ENCODE results near the gene FOXJ2. TPM values are rescaled to one million over a fixed set of nuclear protein-coding genes. Genes with fewer than 3 reads are reported as not detected.

FOXJ2 gene
- total and polyA plus RNA-seq, 10 of the 15 experiments (the other 5 are each of a cell fraction or from before 2014, with no cell fraction given), result 1.4 to 9.3 (median 4.8) TPM

GRCh38 chr12:8040791-8041190 is 8.3 kb downstream of the FOXJ2 start:
- peaks cover 7% of the 10 kb centered on the region for H3K4me1 ChIP-seq (ENCODE audit: control insufficient read depth, insufficient read depth, low read length)
- intact Hi-C loops (cut with micrococcal nuclease; ENCODE audit: unreplicated experiment), result no loop called here
- H3K4me3 ChIP-seq, result no peak overlapping the region
- in situ Hi-C loops (cut with MboI), result no loop called here
- H2AFZ ChIP-seq (ENCODE audit: control insufficient read depth, low read depth, low read length), result no peak overlapping the region
- no peak for FAIRE-seq
- RAD21 ChIA-PET (ENCODE audit: unreplicated experiment), result interaction anchor here (1.4 kb wide), 1 partner anchor 37 kb away, joined by 8 read pairs; no protein-coding TSS in a partner anchor
- no TSS peak for BruUV-seq (replicated peaks)
- DNase-seq (ENCODE audit: low read depth, low spot score), result no peak
- H3K27ac ChIP-seq (ENCODE audit: control insufficient read depth, insufficient read depth), result no peak overlapping the region
- CTCF ChIA-PET, result interaction anchor here (0.7 to 1.8 kb wide), 4 partner anchors 13 to 57 kb away, joined by 3 to 8 read pairs (median 4); no protein-coding TSS in a partner anchor
- TF ChIP-seq EED (IDR thresholded peaks at IDR 0.05; ENCODE audit: low read depth) (no peak), RAD51 (IDR thresholded peaks at IDR 0.05) (no peak)
- 100% methylated on average over 1 of the region's 1 CpG for WGBS (ENCODE audit: insufficient coverage, insufficient replicate concordance, low lambda C conversion rate, missing lambda C conversion rate)
- POLR2A ChIA-PET, result interaction anchor here (0.6 to 0.7 kb wide), 2 partner anchors 39 to 71 kb away, joined by 3 to 4 read pairs; no protein-coding TSS in a partner anchor
- peaks cover 8 to 12% of the 10 kb centered on the region in 2 experiments for H3K36me3 ChIP-seq (ENCODE audit: control insufficient read depth in 2 of 2, insufficient read depth in 2 of 2, low read length in 1 of 2)
- SMC1A ChIA-PET (ENCODE audit: uncharacterized antibody, unreplicated experiment), result interaction anchor here (1.0 kb wide), 2 partner anchors 9 to 38 kb away, joined by 3 to 4 read pairs; partner anchors contain the start of gene FOXJ2
- H3K79me2 ChIP-seq (ENCODE audit: control insufficient read depth, insufficient read depth, low read length), result no peaks in the 10 kb centered on the region; the same call in none of the 2 replicates
- no peaks in the 10 kb centered on the region for H3K9me3 ChIP-seq (replicated peaks; ENCODE audit: control insufficient read depth, insufficient read depth, low read length)
- H3K9ac ChIP-seq (ENCODE audit: control insufficient read depth, insufficient read depth, low read length), result no peak overlapping the region
- ATAC-seq, result no peak
- H4K20me1 ChIP-seq (ENCODE audit: control insufficient read depth, insufficient read depth), result no peaks in the 10 kb centered on the region
- H3K27me3 ChIP-seq (replicated peaks in 1 of 2; ENCODE audit: control insufficient read depth in 2 of 2, insufficient read depth in 2 of 2, low read length in 1 of 2), result no peaks in the 10 kb centered on the region
- no peak overlapping the region for H3K4me2 ChIP-seq (ENCODE audit: control insufficient read depth, insufficient read depth)

DNA sequence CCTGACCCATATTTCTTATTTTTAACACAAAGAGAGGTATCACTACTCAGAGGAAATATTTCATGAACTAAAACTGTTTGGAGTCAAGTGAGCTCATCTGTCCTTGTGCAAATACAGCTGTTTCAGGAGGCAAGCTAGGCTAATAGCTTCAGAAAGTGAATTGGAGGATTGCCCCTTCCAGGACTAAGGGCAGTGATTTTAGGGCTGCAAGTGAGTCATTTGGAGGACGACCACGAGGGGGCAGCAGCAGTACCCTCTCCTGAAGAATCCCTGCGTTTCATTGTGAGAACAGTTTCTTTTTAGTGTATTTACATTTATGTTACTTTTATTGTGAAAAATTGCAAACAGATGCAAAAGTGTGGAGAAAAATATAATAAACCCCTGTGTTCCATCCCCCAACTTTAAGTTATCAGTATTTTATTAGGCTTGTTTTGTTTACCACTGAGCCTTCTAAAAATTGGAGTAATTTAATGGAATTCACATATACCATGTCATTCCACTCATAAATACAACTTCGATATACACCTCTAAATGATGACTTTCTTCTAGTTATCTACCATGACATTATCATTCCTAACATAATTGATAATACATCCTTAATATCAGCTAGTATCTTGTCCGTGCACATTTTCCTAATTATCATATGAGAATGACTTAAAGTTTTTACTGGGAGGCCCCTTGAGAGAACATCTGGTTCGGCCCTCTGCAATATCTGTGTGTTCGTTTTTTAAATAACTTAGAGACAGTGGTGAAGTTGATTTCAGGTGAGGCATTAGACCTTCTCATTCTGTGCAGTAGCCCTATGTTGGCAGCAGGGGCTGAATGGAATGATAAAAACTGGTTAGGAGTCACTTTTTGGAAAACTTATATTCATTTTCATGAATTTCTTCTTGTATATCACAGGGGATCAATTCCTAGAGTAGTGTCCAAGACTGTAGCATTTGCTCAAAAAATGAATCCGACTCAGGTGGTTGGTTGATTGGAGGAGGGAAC is 13.7 kb downstream of the FOXJ2 start:
- BruUV-seq (replicated peaks), result no TSS peak
- POLR2A ChIA-PET, result interaction anchor here (1.4 kb wide), 1 partner anchor 12 kb away, joined by 3 read pairs; no protein-coding TSS in a partner anchor
- ATAC-seq (peak; percentile 89), DNase-seq (ENCODE audit: low read depth, low spot score) (no peak), FAIRE-seq (peak; percentile 71)
- no peak overlapping the region for H3K27ac ChIP-seq (ENCODE audit: control insufficient read depth, insufficient read depth)
- TF ChIP-seq SMC3 (IDR thresholded peaks at IDR 0.05; ENCODE audit: borderline replicate concordance, low read length), result peak; percentile 82
- TF ChIP-seq PML (IDR thresholded peaks at IDR 0.05; ENCODE audit: low read length), result no peak
- TF ChIP-seq YY1 (IDR thresholded peaks at IDR 0.05; ENCODE audit: low read depth, low read length), result 0 out of 2 replicates have a peak, but pooled peaks have one; percentile 43
- peak; percentile 66 for TF ChIP-seq RAD21 (IDR thresholded peaks at IDR 0.05; ENCODE audit: insufficient read depth, low read depth, low read length)
- peak; percentile 85 to 89 (median 86) for TF ChIP-seq CTCF (IDR thresholded peaks at IDR 0.05 in 2 of 3, conservative IDR thresholded peaks at IDR 0.05 in 1 of 3; ENCODE audit: control insufficient read depth in 2 of 3, extremely low read depth in 1 of 3, insufficient read depth in 1 of 3, low read depth in 3 of 3, low read length in 3 of 3)
- no peak overlapping the region for H3K4me2 ChIP-seq (ENCODE audit: control insufficient read depth, insufficient read depth)
- no peaks in the 10 kb centered on the region for H3K27me3 ChIP-seq (replicated peaks in 1 of 2; ENCODE audit: control insufficient read depth in 2 of 2, insufficient read depth in 2 of 2, low read length in 1 of 2)
- WGBS (ENCODE audit: insufficient coverage, insufficient replicate concordance, low lambda C conversion rate, missing lambda C conversion rate), result 25% methylated on average over 8 of the region's 8 CpGs
- no peak overlapping the region for H3K4me3 ChIP-seq
- H3K79me2 ChIP-seq (ENCODE audit: control insufficient read depth, insufficient read depth, low read length), result no peaks in the 10 kb centered on the region
- intact Hi-C loops (cut with micrococcal nuclease; ENCODE audit: unreplicated experiment), result loop anchor here (1.0 kb wide), 1 partner anchor 32 kb away; no protein-coding TSS in a partner anchor
- no peaks in the 10 kb centered on the region for H4K20me1 ChIP-seq (ENCODE audit: control insufficient read depth, insufficient read depth)
- SMC1A ChIA-PET (ENCODE audit: uncharacterized antibody, unreplicated experiment), result interaction anchor here (0.8 to 2.5 kb wide), 8 partner anchors 9 to 185 kb away, joined by 3 to 14 read pairs (median 4); partner anchors contain the start of gene FOXJ2
- RAD21 ChIA-PET (ENCODE audit: unreplicated experiment), result interaction anchor here (0.7 to 1.8 kb wide), 2 partner anchors 9 to 32 kb away, joined by 3 to 14 read pairs; no protein-coding TSS in a partner anchor
- H3K36me3 ChIP-seq (ENCODE audit: control insufficient read depth in 2 of 2, insufficient read depth in 2 of 2, low read length in 1 of 2), result peaks cover 17 to 25% of the 10 kb centered on the region in 2 experiments
- H3K9me3 ChIP-seq (replicated peaks; ENCODE audit: control insufficient read depth, insufficient read depth, low read length), result no peaks in the 10 kb centered on the region
- CTCF ChIA-PET, result interaction anchor here (0.8 to 9.0 kb wide), 14 partner anchors 9 to 186 kb away, joined by 3 to 115 read pairs (median 5); partner anchors contain the start of genes C3AR1, FOXJ2 and NECAP1
- H2AFZ ChIP-seq (ENCODE audit: control insufficient read depth, low read depth, low read length), result no peak overlapping the region
- no peaks in the 10 kb centered on the region for H3K4me1 ChIP-seq (ENCODE audit: control insufficient read depth, insufficient read depth, low read length)
- H3K9ac ChIP-seq (ENCODE audit: control insufficient read depth, insufficient read depth, low read length), result no peak overlapping the region
- in situ Hi-C loops (cut with MboI), result no loop called here
